Parathyroid adenoma (tissue), 2 donors: ENCODE measurements around the gene SPON1.
"Not testable (repeated sequence)": the region's sequence is repeated elsewhere in the genome, so short reads cannot be mapped to it uniquely, and the experiment has no call there.

Source experiments
- H2AFZ ChIP-seq: fragments of 300-600 bp; sonication (generic); one replicate; pipeline ENCODE4 v1.7.0; 2017; ENCODE audit warnings: antibody characterized with exemption, mild to moderate bottlenecking
- H3K27ac ChIP-seq: fragments of 300-600 bp; sonication (generic); one replicate; pipeline ENCODE4 v1.7.0; 2017
- H3K27me3 ChIP-seq: fragments of 300-600 bp; sonication (generic); one replicate; pipeline ENCODE4 v1.7.0; 2017; ENCODE audit warnings: low read length; ENCODE audit not compliant: control insufficient read depth, insufficient read depth
- H3K36me3 ChIP-seq: fragments of 300-600 bp; sonication (generic); one replicate; pipeline ENCODE4 v1.7.0; 2017; ENCODE audit warnings: low read length; ENCODE audit not compliant: control insufficient read depth, insufficient read depth
- H3K4me1 ChIP-seq: fragments of 300-600 bp; sonication (generic); one replicate; pipeline ENCODE4 v1.7.0; 2017; ENCODE audit warnings: control low read depth
- H3K4me2 ChIP-seq: fragments of 300-600 bp; sonication (generic); one replicate; pipeline ENCODE4 v1.7.0; 2017; ENCODE audit warnings: low read length
- H3K4me3 ChIP-seq: fragments of 300-600 bp; sonication (generic); one replicate; pipeline ENCODE4 v1.7.0; 2017; ENCODE audit warnings: low read depth, low read length
- H3K79me2 ChIP-seq: fragments of 300-600 bp; sonication (generic); one replicate; pipeline ENCODE4 v1.7.0; 2017; ENCODE audit warnings: control low read depth
- H3K9ac ChIP-seq: fragments of 300-600 bp; sonication (generic); one replicate; pipeline ENCODE4 v1.7.0; 2017; ENCODE audit warnings: mild to moderate bottlenecking
- H3K9me3 ChIP-seq: fragments of 300-600 bp; sonication (generic); one replicate; pipeline ENCODE4 v1.7.0; 2017; ENCODE audit warnings: low read length; ENCODE audit not compliant: control insufficient read depth
- TF ChIP-seq, protein P1 (sequence below): fragments of 300-600 bp; sonication (generic); IDR thresholded peaks from one replicate; pipeline ENCODE4 v1.7.0; 2017; ENCODE audit warnings: antibody characterized with exemption, mild to moderate bottlenecking
- donor health status: primary hyperparathyroidism.

Gene SPON1

DNA sequence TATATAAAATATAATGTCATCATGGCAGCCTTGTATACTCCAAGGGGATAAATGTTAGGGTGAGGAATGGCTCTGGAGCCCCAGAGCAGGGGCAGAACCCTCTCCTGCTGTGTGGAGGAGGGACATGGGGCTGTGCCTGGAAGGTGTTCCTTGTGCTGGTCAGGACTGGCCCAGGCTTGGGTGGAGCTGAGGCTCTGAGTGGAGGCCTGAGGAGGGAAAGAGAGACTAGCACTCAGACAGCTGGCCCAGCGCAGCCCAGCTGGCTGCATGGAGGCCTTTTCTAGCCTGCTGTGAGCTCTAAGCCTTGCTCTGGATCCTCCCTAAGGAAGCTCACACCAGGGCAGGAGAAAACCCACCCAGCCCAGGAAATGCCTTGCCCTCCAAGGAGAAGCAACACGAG, 282.9 kb downstream of the SPON1 start:
- H3K4me2 ChIP-seq, result no peak overlapping the region
- TF ChIP-seq, protein P1, sequence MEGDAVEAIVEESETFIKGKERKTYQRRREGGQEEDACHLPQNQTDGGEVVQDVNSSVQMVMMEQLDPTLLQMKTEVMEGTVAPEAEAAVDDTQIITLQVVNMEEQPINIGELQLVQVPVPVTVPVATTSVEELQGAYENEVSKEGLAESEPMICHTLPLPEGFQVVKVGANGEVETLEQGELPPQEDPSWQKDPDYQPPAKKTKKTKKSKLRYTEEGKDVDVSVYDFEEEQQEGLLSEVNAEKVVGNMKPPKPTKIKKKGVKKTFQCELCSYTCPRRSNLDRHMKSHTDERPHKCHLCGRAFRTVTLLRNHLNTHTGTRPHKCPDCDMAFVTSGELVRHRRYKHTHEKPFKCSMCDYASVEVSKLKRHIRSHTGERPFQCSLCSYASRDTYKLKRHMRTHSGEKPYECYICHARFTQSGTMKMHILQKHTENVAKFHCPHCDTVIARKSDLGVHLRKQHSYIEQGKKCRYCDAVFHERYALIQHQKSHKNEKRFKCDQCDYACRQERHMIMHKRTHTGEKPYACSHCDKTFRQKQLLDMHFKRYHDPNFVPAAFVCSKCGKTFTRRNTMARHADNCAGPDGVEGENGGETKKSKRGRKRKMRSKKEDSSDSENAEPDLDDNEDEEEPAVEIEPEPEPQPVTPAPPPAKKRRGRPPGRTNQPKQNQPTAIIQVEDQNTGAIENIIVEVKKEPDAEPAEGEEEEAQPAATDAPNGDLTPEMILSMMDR, result no peak
- no peaks in the 10 kb centered on the region for H3K4me1 ChIP-seq
- H3K4me3 ChIP-seq, result no peak overlapping the region
- no peak overlapping the region for H3K9ac ChIP-seq
- H3K79me2 ChIP-seq, result no peaks in the 10 kb centered on the region
- no peaks in the 10 kb centered on the region for H3K36me3 ChIP-seq
- H3K9me3 ChIP-seq, result no peaks in the 10 kb centered on the region
- H3K27ac ChIP-seq, result no peak overlapping the region
- no peaks in the 10 kb centered on the region for H3K27me3 ChIP-seq
- no peak overlapping the region for H2AFZ ChIP-seq

DNA sequence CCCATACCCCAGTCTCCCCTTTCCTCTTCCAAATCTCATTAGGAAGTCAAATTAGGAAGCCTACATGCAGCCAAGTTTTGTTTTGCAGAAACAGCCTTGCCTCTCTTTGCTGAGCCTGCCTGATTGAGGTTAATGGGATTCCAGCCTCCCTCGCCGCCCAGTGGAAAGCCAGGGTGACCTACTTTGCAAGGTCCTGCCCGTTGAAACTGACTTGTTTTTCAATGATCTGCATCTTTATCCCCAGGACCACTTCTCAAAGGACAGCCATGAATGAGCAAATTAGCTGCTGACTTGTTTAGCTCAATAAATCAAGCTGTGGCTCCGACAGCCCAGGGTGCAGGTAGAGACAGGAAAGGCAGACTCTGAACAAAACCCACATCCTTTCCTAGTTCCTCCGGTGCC, 286.1 kb downstream of the SPON1 start:
- H2AFZ ChIP-seq, result no peak overlapping the region
- TF ChIP-seq, protein P1, result no peak

GRCh38 chr11:14249121-14249963, 286.8 kb downstream of the SPON1 start:
- no peaks in the 10 kb centered on the region for H3K36me3 ChIP-seq
- H3K4me3 ChIP-seq, result no peak overlapping the region
- H3K9ac ChIP-seq, result no peak overlapping the region
- no peak overlapping the region for H3K27ac ChIP-seq
- H2AFZ ChIP-seq, result no peak overlapping the region
- no peak overlapping the region for H3K4me2 ChIP-seq
- H3K4me1 ChIP-seq, result no peaks in the 10 kb centered on the region
- no peaks in the 10 kb centered on the region for H3K79me2 ChIP-seq
- no peaks in the 10 kb centered on the region for H3K27me3 ChIP-seq
- TF ChIP-seq, protein P1, result peak; percentile 83
- no peaks in the 10 kb centered on the region for H3K9me3 ChIP-seq

More for the DNA sequence above, 286.1 kb downstream of the SPON1 start:
- Histone ChIP-seq H3K79me2 (no peaks in the 10 kb centered on the region), H3K9ac (no peak overlapping the region), H3K9me3 (no peaks in the 10 kb centered on the region), H3K4me1 (no peaks in the 10 kb centered on the region), H3K27me3 (no peaks in the 10 kb centered on the region), H3K4me2 (no peak overlapping the region), H3K4me3 (no peak overlapping the region), H3K36me3 (no peaks in the 10 kb centered on the region), H3K27ac (no peak overlapping the region)

DNA sequence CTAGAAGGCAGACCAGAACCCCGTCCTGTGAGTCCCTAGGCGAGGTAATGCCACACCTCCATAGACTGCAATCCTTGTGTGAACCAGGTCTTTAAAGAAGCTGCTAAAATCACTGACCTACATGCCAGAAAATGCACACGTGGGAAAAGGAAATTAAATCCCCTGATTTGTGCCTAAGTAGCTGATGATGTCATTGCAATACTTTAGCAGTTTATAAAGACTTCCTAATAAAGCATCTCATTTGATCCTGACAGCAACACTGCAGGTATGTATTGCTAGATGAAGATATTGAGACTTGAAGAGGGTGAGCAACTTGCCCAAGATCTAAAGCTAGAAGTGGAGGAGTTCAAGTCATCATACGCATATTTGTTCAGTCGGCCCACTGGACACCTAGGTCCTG, 289.2 kb downstream of the SPON1 start:
- Histone ChIP-seq H3K27ac (no peak overlapping the region), H3K9me3 (no peaks in the 10 kb centered on the region), H3K4me3 (no peak overlapping the region), H3K27me3 (no peaks in the 10 kb centered on the region), H3K79me2 (no peaks in the 10 kb centered on the region), H3K9ac (no peak overlapping the region), H3K4me1 (no peaks in the 10 kb centered on the region), H2AFZ (no peak overlapping the region), H3K36me3 (no peaks in the 10 kb centered on the region), H3K4me2 (no peak overlapping the region)
- TF ChIP-seq, protein P1, result no peak

DNA sequence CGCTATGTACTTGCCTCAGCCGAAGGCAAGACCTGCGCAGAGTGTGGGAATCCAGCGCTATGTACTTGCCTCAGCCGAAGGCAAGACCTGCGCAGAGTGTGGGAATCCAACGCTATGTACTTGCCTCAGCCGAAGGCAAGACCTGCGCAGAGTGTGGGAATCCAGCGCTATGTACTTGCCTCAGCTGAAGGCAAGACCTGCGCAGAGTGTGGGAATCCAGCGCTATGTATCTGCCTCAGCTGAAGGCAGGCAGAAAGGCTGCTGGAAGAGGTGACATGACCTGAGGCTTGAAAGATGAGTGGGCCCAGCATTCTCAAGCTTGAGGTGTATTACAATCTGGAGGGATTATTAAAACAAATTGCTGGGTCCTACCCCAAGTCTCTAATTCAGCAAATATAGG, 290.0 kb downstream of the SPON1 start:
- H3K36me3 ChIP-seq, H3K27me3 ChIP-seq, H3K4me1 ChIP-seq, H3K4me3 ChIP-seq, H3K9me3 ChIP-seq, H3K4me2 ChIP-seq, H2AFZ ChIP-seq, H3K9ac ChIP-seq, H3K27ac ChIP-seq, H3K79me2 ChIP-seq: not testable (repeated sequence)
